HepG2 (cell line): ENCODE results near the gene LARP1. TPM values are rescaled to one million over a fixed set of nuclear protein-coding genes. Genes with fewer than 3 reads are reported as not detected.
A peak's percentile ranks its signal among the peaks of the same experiment; 100 is the strongest.

Source experiments
- HDAC1 ChIP-seq: sonication (generic); formaldehyde crosslinking; IDR thresholded peaks from 2 replicates; pipeline ENCODE4 v1.5.1; 2020; ENCODE audit warnings: mild to moderate bottlenecking, missing genetic modification reagents
- MTF2 ChIP-seq: sonication (generic); formaldehyde crosslinking; IDR thresholded peaks from 2 replicates; pipeline ENCODE4 v1.5.0; 2020; ENCODE audit warnings: missing genetic modification reagents, borderline replicate concordance
- NAIF1 ChIP-seq: sonication (generic); formaldehyde crosslinking; IDR thresholded peaks from 2 replicates; pipeline ENCODE4 v1.5.0; 2020; ENCODE audit warnings: mild to moderate bottlenecking, missing genetic modification reagents, borderline replicate concordance
- RBAK ChIP-seq: sonication (generic); formaldehyde crosslinking; IDR thresholded peaks from 2 replicates; pipeline ENCODE4 v1.5.1; 2020; ENCODE audit warnings: mild to moderate bottlenecking, missing genetic modification reagents
- RXRB ChIP-seq: IDR thresholded peaks from 2 replicates; pipeline ENCODE4 v1.6.1; 2016; ENCODE audit warnings: borderline replicate concordance, missing genetic modification reagents, missing compliant biosample characterization
- SOX6 ChIP-seq, 2 experiments: fragments of 450-650 bp in 1 of 2; sonication (generic) in 1 of 2; formaldehyde crosslinking in 1 of 2; IDR thresholded peaks; 2 replicates each; pipeline versions ENCODE4 v1.4.0 to v1.6.1; 2017 to 2020; ENCODE audit warnings: antibody characterized with exemption in 1 of 2, mild to moderate bottlenecking in 1 of 2, missing genetic modification reagents in 1 of 2
- TGIF2 ChIP-seq: IDR thresholded peaks from 2 replicates; pipeline ENCODE4 v1.6.1; 2016; ENCODE audit warnings: control low read depth, missing compliant biosample characterization
- U2AF2 ChIP-seq: fragments of 200-400 bp; formaldehyde crosslinking; IDR thresholded peaks from 2 replicates; pipeline ENCODE4 v1.6.1; 2017; ENCODE audit warnings: low read depth, mild to moderate bottlenecking, low read length
- ZFAT ChIP-seq: sonication (generic); formaldehyde crosslinking; conservative IDR thresholded peaks from 2 replicates; pipeline ENCODE4 v1.8.1; 2023; ENCODE audit warnings: missing genetic modification reagents, inconsistent platforms
- ZNF530 ChIP-seq: sonication (generic); formaldehyde crosslinking; IDR thresholded peaks from 2 replicates; pipeline ENCODE4 v1.5.0; 2020; ENCODE audit warnings: low read depth, mild to moderate bottlenecking, missing genetic modification reagents
- ZNF672 ChIP-seq: sonication (generic); formaldehyde crosslinking; IDR thresholded peaks from 2 replicates; pipeline ENCODE4 v1.8.1; 2022; ENCODE audit warnings: missing genetic modification reagents
- ZNF749 ChIP-seq: sonication (generic); formaldehyde crosslinking; IDR thresholded peaks from 2 replicates; pipeline ENCODE4 v1.8.0; 2022; ENCODE audit warnings: mild to moderate bottlenecking, missing genetic modification reagents, moderate library complexity, borderline replicate concordance
- ZNF75D ChIP-seq: sonication (generic); formaldehyde crosslinking; IDR thresholded peaks from 2 replicates; pipeline ENCODE4 v1.8.1; 2023; ENCODE audit warnings: missing genetic modification reagents, mild to moderate bottlenecking, borderline replicate concordance
- polyA plus RNA-seq, 8 experiments: library from polyadenylated mRNA; depleted of rRNA in 3 of 8; stranded (reverse) in 7 of 8; unstranded in 1 of 8; fragments of >200 nt; fragmentation: Illumina TruSeq in 4 of 8; extraction: Trizol in 4 of 8; gene quantifications; 2 replicates each; pipeline versions ENCODE4 v1.2.1 to v1.2.3, GENCODE V29; 2011 to 2016; ENCODE audit warnings: low read depth in 4 of 8, missing spikeins in 1 of 8, mixed read lengths in 1 of 8; ENCODE audit not compliant: insufficient read depth in 1 of 8
- total RNA-seq, 5 experiments: library from RNA; depleted of rRNA; stranded (reverse); fragments of >200 nt; fragmentation: Illumina TruSeq; extraction: Trizol; gene quantifications; 2 replicates each; pipeline ENCODE4 v1.2.3, GENCODE V29; 2016; ENCODE audit warnings: low read depth in 1 of 5
- TF ChIP-seq, protein P1 (sequence below): sonication (generic); formaldehyde crosslinking; IDR thresholded peaks from 2 replicates; pipeline ENCODE4 v1.9.0; 2021; ENCODE audit warnings: missing genetic modification reagents, borderline replicate concordance
- TF ChIP-seq, protein P2 (sequence below): sonication (generic); formaldehyde crosslinking; IDR thresholded peaks from 2 replicates; pipeline ENCODE4 v1.5.0; 2020; ENCODE audit warnings: missing genetic modification reagents
- TF ChIP-seq, protein P3 (sequence below), 2 experiments: sonication (generic) in 1 of 2; formaldehyde crosslinking in 1 of 2; IDR thresholded peaks; 2 replicates each; pipeline versions ENCODE4 v1.4.0 to v1.6.1; 2018 to 2020; ENCODE audit warnings: missing genetic modification reagents in 2 of 2, borderline replicate concordance in 1 of 2, low read depth in 1 of 2, mild to moderate bottlenecking in 1 of 2, missing biosample characterization in 1 of 2
- TF ChIP-seq, protein P4 (sequence below): sonication (generic); formaldehyde crosslinking; IDR thresholded peaks from 2 replicates; pipeline ENCODE4 v1.4.0; 2020; ENCODE audit warnings: mild to moderate bottlenecking, missing genetic modification reagents
- TF ChIP-seq, protein P5 (sequence below): sonication (generic); formaldehyde crosslinking; IDR thresholded peaks from 2 replicates; pipeline ENCODE4 v1.8.0; 2022; ENCODE audit warnings: mild to moderate bottlenecking, missing genetic modification reagents; ENCODE audit not compliant: insufficient replicate concordance

LARP1 gene
- total and polyA plus RNA-seq, 2 of the 13 experiments (the other 11 are each of a cell fraction or from before 2014, with no cell fraction given): 45.2 to 61.4 TPM

DNA sequence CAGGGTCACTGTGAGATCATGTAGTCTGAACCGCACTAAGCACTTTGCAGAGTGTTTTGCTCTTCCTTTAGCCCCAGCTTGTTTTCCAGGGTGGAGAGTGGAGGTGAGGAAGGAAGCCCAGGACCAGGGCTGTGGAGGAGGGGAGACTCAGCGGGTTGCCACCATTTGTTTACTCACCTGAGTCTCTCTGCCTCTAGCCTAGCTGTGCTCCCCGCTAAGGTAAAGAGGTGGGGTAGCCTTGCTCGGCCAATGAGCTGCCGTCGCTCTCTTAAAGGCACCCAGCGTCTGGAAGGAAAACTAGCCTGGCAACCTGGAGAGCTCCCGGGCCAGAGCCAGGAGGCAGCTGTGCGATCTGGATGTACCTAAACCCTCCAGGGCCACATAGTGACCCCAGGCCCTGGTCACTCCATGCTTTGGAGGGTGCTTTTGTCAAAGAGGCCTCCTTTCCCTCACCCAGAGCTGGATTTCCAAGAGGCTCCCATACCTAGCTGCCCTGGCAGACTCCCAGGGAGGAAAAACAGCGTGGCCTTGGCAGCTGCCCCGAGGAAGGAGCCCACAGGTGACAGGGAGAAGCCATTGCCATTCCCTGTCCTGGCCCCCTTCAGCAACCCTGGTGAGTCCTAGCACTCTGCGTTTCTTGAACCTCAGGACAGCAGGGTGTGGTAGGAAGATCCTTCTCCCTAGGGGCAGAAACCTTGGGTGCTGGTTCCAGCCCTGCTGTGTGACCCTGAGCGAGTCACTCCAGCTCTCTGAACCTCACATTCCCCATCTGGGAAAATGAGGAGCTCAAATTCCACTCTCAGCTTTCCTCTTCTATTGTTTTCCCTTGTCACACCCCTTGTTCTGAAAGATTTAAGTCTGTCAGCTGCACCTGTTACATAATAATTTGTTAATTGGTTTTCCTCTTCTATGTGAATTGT lies 42.4 kb upstream of the LARP1 start (continued):
- TF ChIP-seq, protein P1, sequence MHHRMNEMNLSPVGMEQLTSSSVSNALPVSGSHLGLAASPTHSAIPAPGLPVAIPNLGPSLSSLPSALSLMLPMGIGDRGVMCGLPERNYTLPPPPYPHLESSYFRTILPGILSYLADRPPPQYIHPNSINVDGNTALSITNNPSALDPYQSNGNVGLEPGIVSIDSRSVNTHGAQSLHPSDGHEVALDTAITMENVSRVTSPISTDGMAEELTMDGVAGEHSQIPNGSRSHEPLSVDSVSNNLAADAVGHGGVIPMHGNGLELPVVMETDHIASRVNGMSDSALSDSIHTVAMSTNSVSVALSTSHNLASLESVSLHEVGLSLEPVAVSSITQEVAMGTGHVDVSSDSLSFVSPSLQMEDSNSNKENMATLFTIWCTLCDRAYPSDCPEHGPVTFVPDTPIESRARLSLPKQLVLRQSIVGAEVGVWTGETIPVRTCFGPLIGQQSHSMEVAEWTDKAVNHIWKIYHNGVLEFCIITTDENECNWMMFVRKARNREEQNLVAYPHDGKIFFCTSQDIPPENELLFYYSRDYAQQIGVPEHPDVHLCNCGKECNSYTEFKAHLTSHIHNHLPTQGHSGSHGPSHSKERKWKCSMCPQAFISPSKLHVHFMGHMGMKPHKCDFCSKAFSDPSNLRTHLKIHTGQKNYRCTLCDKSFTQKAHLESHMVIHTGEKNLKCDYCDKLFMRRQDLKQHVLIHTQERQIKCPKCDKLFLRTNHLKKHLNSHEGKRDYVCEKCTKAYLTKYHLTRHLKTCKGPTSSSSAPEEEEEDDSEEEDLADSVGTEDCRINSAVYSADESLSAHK (CRISPR knock-in tag): no peak
- TF ChIP-seq SOX6 (IDR thresholded peaks at IDR 0.05) (no peak), SOX6 (CRISPR knock-in tag; IDR thresholded peaks at IDR 0.05) (0 out of 2 replicates have a peak, but pooled peaks have one; percentile 10), ZFAT (CRISPR knock-in tag) (no peak), TGIF2 (CRISPR knock-in tag) (no peak), HDAC1 (CRISPR knock-in tag) (0 out of 2 replicates have a peak, but pooled peaks have one; percentile 34), NAIF1 (CRISPR knock-in tag) (no peak), RXRB (no peak), U2AF2 (no peak), ZNF749 (CRISPR knock-in tag) (no peak), MTF2 (CRISPR knock-in tag) (no peak), ZNF672 (CRISPR knock-in tag) (no peak), RBAK (CRISPR knock-in tag) (no peak), ZNF530 (CRISPR knock-in tag) (no peak), ZNF75D (no peak)
- TF ChIP-seq, protein P2, sequence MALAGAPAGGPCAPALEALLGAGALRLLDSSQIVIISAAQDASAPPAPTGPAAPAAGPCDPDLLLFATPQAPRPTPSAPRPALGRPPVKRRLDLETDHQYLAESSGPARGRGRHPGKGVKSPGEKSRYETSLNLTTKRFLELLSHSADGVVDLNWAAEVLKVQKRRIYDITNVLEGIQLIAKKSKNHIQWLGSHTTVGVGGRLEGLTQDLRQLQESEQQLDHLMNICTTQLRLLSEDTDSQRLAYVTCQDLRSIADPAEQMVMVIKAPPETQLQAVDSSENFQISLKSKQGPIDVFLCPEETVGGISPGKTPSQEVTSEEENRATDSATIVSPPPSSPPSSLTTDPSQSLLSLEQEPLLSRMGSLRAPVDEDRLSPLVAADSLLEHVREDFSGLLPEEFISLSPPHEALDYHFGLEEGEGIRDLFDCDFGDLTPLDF: no peak
- TF ChIP-seq, protein P3, sequence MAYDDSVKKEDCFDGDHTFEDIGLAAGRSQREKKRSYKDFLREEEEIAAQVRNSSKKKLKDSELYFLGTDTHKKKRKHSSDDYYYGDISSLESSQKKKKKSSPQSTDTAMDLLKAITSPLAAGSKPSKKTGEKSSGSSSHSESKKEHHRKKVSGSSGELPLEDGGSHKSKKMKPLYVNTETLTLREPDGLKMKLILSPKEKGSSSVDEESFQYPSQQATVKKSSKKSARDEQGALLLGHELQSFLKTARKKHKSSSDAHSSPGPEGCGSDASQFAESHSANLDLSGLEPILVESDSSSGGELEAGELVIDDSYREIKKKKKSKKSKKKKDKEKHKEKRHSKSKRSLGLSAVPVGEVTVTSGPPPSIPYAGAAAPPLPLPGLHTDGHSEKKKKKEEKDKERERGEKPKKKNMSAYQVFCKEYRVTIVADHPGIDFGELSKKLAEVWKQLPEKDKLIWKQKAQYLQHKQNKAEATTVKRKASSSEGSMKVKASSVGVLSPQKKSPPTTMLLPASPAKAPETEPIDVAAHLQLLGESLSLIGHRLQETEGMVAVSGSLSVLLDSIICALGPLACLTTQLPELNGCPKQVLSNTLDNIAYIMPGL (CRISPR knock-in tag; IDR thresholded peaks at IDR 0.05; ENCODE audit: borderline replicate concordance in 1 of 2, low read depth in 1 of 2): no peak
- TF ChIP-seq, protein P4, sequence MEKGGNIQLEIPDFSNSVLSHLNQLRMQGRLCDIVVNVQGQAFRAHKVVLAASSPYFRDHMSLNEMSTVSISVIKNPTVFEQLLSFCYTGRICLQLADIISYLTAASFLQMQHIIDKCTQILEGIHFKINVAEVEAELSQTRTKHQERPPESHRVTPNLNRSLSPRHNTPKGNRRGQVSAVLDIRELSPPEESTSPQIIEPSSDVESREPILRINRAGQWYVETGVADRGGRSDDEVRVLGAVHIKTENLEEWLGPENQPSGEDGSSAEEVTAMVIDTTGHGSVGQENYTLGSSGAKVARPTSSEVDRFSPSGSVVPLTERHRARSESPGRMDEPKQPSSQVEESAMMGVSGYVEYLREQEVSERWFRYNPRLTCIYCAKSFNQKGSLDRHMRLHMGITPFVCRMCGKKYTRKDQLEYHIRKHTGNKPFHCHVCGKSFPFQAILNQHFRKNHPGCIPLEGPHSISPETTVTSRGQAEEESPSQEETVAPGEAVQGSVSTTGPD (CRISPR knock-in tag): no peak
- TF ChIP-seq, protein P5, sequence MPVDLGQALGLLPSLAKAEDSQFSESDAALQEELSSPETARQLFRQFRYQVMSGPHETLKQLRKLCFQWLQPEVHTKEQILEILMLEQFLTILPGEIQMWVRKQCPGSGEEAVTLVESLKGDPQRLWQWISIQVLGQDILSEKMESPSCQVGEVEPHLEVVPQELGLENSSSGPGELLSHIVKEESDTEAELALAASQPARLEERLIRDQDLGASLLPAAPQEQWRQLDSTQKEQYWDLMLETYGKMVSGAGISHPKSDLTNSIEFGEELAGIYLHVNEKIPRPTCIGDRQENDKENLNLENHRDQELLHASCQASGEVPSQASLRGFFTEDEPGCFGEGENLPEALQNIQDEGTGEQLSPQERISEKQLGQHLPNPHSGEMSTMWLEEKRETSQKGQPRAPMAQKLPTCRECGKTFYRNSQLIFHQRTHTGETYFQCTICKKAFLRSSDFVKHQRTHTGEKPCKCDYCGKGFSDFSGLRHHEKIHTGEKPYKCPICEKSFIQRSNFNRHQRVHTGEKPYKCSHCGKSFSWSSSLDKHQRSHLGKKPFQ (CRISPR knock-in tag): no peak
